ENCODE measurements around the gene MBD5. TPM values are rescaled to one million over a fixed set of nuclear protein-coding genes. Genes with fewer than 3 reads are reported as not detected.

MBD5 gene
- total RNA-seq, 1 experiment from 2014 or later = 33.7 TPM

DNA sequence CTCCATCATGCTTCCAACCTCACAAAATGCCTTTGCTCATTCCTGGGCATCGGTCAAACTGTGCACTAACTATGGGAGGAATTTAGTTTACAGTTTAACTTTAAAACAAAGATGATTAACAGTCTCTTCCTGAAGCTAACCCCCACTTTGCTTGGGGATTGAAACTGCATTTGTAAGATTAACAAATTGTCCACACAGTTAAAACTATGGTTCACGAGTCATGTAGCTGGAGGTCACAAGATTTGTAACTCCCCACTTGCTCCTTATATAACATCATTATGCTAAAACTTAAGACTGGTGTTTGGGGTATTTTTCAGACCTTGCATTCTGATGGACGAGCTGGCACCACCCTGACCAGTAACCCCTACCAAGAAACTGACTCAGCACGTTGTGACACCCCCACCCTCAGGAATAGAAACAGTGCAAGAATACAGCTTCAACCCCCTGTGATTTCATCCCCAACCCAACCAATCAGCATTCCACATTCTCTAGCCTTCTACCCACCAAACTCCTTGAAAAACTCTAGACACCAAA, 252.3 kb downstream of the MBD5 start:
- Mint-ChIP-seq H3K4me1 (peaks cover 8% of the 10 kb centered on the region), H3K4me3 (no peak overlapping the region), H3K27me3 (ENCODE audit: low read depth) (no peaks in the 10 kb centered on the region), H3K36me3 (no peaks in the 10 kb centered on the region), H3K9me3 (no peaks in the 10 kb centered on the region), H3K27ac (no peak overlapping the region)
- DNase-seq (ENCODE audit: low spot score) (no peak), ATAC-seq (no peak)
- ChIA-PET POLR2A (no interaction called here), CTCF (no interaction called here)
- TF ChIP-seq, protein P1, sequence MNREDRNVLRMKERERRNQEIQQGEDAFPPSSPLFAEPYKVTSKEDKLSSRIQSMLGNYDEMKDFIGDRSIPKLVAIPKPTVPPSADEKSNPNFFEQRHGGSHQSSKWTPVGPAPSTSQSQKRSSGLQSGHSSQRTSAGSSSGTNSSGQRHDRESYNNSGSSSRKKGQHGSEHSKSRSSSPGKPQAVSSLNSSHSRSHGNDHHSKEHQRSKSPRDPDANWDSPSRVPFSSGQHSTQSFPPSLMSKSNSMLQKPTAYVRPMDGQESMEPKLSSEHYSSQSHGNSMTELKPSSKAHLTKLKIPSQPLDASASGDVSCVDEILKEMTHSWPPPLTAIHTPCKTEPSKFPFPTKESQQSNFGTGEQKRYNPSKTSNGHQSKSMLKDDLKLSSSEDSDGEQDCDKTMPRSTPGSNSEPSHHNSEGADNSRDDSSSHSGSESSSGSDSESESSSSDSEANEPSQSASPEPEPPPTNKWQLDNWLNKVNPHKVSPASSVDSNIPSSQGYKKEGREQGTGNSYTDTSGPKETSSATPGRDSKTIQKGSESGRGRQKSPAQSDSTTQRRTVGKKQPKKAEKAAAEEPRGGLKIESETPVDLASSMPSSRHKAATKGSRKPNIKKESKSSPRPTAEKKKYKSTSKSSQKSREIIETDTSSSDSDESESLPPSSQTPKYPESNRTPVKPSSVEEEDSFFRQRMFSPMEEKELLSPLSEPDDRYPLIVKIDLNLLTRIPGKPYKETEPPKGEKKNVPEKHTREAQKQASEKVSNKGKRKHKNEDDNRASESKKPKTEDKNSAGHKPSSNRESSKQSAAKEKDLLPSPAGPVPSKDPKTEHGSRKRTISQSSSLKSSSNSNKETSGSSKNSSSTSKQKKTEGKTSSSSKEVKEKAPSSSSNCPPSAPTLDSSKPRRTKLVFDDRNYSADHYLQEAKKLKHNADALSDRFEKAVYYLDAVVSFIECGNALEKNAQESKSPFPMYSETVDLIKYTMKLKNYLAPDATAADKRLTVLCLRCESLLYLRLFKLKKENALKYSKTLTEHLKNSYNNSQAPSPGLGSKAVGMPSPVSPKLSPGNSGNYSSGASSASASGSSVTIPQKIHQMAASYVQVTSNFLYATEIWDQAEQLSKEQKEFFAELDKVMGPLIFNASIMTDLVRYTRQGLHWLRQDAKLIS (CRISPR knock-in tag; IDR thresholded peaks at IDR 0.05; ENCODE audit: borderline replicate concordance) = no peak
- TF ChIP-seq GTF2I (CRISPR knock-in tag; conservative IDR thresholded peaks at IDR 0.05) (no peak), HMGA2 (CRISPR knock-in tag; IDR thresholded peaks at IDR 0.05) (no peak), SMAD4 (CRISPR knock-in tag; IDR thresholded peaks at IDR 0.05) (no peak), RORB (CRISPR knock-in tag; IDR thresholded peaks at IDR 0.05) (no peak), EMX1 (CRISPR knock-in tag; IDR thresholded peaks at IDR 0.05) (no peak), JAZF1 (CRISPR knock-in tag; IDR thresholded peaks at IDR 0.05) (no peak), ZNF317 (CRISPR knock-in tag; IDR thresholded peaks at IDR 0.05; ENCODE audit: borderline replicate concordance, low read depth) (no peak), NFE2L1 (CRISPR knock-in tag; IDR thresholded peaks at IDR 0.05) (no peak), MYBL2 (CRISPR knock-in tag; IDR thresholded peaks at IDR 0.05) (no peak)
- TF ChIP-seq, protein P2, sequence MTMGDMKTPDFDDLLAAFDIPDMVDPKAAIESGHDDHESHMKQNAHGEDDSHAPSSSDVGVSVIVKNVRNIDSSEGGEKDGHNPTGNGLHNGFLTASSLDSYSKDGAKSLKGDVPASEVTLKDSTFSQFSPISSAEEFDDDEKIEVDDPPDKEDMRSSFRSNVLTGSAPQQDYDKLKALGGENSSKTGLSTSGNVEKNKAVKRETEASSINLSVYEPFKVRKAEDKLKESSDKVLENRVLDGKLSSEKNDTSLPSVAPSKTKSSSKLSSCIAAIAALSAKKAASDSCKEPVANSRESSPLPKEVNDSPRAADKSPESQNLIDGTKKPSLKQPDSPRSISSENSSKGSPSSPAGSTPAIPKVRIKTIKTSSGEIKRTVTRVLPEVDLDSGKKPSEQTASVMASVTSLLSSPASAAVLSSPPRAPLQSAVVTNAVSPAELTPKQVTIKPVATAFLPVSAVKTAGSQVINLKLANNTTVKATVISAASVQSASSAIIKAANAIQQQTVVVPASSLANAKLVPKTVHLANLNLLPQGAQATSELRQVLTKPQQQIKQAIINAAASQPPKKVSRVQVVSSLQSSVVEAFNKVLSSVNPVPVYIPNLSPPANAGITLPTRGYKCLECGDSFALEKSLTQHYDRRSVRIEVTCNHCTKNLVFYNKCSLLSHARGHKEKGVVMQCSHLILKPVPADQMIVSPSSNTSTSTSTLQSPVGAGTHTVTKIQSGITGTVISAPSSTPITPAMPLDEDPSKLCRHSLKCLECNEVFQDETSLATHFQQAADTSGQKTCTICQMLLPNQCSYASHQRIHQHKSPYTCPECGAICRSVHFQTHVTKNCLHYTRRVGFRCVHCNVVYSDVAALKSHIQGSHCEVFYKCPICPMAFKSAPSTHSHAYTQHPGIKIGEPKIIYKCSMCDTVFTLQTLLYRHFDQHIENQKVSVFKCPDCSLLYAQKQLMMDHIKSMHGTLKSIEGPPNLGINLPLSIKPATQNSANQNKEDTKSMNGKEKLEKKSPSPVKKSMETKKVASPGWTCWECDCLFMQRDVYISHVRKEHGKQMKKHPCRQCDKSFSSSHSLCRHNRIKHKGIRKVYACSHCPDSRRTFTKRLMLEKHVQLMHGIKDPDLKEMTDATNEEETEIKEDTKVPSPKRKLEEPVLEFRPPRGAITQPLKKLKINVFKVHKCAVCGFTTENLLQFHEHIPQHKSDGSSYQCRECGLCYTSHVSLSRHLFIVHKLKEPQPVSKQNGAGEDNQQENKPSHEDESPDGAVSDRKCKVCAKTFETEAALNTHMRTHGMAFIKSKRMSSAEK (CRISPR knock-in tag; IDR thresholded peaks at IDR 0.05; ENCODE audit: borderline replicate concordance) = no peak
- TF ChIP-seq, protein P3, sequence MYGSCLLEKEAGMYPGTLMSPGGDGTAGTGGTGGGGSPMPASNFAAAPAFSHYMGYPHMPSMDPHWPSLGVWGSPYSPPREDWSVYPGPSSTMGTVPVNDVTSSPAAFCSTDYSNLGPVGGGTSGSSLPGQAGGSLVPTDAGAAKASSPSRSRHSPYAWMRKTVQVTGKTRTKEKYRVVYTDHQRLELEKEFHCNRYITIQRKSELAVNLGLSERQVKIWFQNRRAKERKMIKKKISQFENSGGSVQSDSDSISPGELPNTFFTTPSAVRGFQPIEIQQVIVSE (CRISPR knock-in tag; IDR thresholded peaks at IDR 0.05; ENCODE audit: borderline replicate concordance) = no peak
- TF ChIP-seq, protein P4, sequence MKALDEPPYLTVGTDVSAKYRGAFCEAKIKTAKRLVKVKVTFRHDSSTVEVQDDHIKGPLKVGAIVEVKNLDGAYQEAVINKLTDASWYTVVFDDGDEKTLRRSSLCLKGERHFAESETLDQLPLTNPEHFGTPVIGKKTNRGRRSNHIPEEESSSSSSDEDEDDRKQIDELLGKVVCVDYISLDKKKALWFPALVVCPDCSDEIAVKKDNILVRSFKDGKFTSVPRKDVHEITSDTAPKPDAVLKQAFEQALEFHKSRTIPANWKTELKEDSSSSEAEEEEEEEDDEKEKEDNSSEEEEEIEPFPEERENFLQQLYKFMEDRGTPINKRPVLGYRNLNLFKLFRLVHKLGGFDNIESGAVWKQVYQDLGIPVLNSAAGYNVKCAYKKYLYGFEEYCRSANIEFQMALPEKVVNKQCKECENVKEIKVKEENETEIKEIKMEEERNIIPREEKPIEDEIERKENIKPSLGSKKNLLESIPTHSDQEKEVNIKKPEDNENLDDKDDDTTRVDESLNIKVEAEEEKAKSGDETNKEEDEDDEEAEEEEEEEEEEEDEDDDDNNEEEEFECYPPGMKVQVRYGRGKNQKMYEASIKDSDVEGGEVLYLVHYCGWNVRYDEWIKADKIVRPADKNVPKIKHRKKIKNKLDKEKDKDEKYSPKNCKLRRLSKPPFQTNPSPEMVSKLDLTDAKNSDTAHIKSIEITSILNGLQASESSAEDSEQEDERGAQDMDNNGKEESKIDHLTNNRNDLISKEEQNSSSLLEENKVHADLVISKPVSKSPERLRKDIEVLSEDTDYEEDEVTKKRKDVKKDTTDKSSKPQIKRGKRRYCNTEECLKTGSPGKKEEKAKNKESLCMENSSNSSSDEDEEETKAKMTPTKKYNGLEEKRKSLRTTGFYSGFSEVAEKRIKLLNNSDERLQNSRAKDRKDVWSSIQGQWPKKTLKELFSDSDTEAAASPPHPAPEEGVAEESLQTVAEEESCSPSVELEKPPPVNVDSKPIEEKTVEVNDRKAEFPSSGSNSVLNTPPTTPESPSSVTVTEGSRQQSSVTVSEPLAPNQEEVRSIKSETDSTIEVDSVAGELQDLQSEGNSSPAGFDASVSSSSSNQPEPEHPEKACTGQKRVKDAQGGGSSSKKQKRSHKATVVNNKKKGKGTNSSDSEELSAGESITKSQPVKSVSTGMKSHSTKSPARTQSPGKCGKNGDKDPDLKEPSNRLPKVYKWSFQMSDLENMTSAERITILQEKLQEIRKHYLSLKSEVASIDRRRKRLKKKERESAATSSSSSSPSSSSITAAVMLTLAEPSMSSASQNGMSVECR (CRISPR knock-in tag; IDR thresholded peaks at IDR 0.05; ENCODE audit: borderline replicate concordance) = no peak
- TF ChIP-seq, protein P5, sequence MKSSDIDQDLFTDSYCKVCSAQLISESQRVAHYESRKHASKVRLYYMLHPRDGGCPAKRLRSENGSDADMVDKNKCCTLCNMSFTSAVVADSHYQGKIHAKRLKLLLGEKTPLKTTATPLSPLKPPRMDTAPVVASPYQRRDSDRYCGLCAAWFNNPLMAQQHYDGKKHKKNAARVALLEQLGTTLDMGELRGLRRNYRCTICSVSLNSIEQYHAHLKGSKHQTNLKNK (CRISPR knock-in tag; IDR thresholded peaks at IDR 0.05) = no peak
- TF ChIP-seq, protein P6, sequence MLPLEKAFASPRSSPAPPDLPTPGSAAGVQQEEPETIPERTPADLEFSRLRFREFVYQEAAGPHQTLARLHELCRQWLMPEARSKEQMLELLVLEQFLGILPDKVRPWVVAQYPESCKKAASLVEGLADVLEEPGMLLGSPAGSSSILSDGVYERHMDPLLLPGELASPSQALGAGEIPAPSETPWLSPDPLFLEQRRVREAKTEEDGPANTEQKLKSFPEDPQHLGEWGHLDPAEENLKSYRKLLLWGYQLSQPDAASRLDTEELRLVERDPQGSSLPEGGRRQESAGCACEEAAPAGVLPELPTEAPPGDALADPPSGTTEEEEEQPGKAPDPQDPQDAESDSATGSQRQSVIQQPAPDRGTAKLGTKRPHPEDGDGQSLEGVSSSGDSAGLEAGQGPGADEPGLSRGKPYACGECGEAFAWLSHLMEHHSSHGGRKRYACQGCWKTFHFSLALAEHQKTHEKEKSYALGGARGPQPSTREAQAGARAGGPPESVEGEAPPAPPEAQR (CRISPR knock-in tag; IDR thresholded peaks at IDR 0.05) = no peak
- TF ChIP-seq, protein P7, sequence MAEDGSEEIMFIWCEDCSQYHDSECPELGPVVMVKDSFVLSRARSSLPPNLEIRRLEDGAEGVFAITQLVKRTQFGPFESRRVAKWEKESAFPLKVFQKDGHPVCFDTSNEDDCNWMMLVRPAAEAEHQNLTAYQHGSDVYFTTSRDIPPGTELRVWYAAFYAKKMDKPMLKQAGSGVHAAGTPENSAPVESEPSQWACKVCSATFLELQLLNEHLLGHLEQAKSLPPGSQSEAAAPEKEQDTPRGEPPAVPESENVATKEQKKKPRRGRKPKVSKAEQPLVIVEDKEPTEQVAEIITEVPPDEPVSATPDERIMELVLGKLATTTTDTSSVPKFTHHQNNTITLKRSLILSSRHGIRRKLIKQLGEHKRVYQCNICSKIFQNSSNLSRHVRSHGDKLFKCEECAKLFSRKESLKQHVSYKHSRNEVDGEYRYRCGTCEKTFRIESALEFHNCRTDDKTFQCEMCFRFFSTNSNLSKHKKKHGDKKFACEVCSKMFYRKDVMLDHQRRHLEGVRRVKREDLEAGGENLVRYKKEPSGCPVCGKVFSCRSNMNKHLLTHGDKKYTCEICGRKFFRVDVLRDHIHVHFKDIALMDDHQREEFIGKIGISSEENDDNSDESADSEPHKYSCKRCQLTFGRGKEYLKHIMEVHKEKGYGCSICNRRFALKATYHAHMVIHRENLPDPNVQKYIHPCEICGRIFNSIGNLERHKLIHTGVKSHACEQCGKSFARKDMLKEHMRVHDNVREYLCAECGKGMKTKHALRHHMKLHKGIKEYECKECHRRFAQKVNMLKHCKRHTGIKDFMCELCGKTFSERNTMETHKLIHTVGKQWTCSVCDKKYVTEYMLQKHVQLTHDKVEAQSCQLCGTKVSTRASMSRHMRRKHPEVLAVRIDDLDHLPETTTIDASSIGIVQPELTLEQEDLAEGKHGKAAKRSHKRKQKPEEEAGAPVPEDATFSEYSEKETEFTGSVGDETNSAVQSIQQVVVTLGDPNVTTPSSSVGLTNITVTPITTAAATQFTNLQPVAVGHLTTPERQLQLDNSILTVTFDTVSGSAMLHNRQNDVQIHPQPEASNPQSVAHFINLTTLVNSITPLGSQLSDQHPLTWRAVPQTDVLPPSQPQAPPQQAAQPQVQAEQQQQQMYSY (CRISPR knock-in tag; IDR thresholded peaks at IDR 0.05) = no peak
- TF ChIP-seq, protein P8, sequence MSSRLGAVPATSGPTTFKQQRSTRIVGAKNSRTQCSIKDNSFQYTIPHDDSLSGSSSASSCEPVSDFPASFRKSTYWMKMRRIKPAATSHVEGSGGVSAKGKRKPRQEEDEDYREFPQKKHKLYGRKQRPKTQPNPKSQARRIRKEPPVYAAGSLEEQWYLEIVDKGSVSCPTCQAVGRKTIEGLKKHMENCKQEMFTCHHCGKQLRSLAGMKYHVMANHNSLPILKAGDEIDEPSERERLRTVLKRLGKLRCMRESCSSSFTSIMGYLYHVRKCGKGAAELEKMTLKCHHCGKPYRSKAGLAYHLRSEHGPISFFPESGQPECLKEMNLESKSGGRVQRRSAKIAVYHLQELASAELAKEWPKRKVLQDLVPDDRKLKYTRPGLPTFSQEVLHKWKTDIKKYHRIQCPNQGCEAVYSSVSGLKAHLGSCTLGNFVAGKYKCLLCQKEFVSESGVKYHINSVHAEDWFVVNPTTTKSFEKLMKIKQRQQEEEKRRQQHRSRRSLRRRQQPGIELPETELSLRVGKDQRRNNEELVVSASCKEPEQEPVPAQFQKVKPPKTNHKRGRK (CRISPR knock-in tag; IDR thresholded peaks at IDR 0.05; ENCODE audit: borderline replicate concordance) = no peak
